ENCODE results near the gene SMARCAL1. TPM values are rescaled to one million over a fixed set of nuclear protein-coding genes. Genes with fewer than 3 reads are reported as not detected.
A peak's percentile ranks its signal among the peaks of the same experiment; 100 is the strongest.

SMARCAL1 gene
- total RNA-seq, 4 donors from 2014 or later: 6.3 to 15.8 (median 11.6) TPM

DNA sequence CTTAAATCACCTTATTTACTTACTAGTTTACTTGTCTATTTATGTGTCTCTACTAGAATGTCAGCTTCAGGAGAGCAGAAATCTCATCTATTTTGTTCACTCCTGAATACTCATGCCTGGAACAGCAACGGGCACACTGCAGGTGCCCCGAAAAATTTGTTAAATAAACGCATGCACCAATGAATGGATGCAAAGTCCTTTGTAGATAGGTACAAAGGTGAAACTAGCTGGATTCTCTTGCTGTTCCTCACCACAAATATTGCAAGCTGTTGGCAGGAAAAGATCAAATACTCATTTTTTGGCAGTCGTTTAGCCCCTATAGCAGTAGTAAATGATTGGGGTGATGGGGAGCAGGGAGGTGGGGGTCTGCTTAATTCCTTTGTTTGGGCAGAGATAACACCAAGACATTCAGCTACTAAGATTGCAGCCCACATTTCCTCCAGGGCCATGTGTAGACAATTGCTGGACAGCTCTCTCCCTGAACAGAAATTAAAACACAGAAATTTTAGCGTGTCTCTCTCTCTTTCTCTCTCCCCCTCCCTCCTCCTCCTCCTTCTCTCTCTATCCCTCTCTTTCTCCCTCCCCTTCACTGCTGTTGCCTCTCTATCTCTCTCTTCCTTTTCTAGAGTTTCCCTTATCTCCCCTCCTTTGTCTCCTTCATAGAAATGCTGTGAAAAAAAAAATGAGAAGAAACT lies 45.4 kb upstream of the SMARCAL1 start:
- TF ChIP-seq, protein P1, sequence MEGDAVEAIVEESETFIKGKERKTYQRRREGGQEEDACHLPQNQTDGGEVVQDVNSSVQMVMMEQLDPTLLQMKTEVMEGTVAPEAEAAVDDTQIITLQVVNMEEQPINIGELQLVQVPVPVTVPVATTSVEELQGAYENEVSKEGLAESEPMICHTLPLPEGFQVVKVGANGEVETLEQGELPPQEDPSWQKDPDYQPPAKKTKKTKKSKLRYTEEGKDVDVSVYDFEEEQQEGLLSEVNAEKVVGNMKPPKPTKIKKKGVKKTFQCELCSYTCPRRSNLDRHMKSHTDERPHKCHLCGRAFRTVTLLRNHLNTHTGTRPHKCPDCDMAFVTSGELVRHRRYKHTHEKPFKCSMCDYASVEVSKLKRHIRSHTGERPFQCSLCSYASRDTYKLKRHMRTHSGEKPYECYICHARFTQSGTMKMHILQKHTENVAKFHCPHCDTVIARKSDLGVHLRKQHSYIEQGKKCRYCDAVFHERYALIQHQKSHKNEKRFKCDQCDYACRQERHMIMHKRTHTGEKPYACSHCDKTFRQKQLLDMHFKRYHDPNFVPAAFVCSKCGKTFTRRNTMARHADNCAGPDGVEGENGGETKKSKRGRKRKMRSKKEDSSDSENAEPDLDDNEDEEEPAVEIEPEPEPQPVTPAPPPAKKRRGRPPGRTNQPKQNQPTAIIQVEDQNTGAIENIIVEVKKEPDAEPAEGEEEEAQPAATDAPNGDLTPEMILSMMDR (IDR thresholded peaks at IDR 0.05): no peak
- TF ChIP-seq POLR2AphosphoS5 (IDR thresholded peaks at IDR 0.05): no peak
- TF ChIP-seq POLR2A (IDR thresholded peaks at IDR 0.05; ENCODE audit: low read depth): no peak
- TF ChIP-seq EP300 (IDR thresholded peaks at IDR 0.05): no peak
- H3K27me3 ChIP-seq: peaks cover 6 to 74% (median 23%) of the 10 kb centered on the region in 4 donors
- no peak overlapping the region for H3K27ac ChIP-seq (replicated peaks in 1 of 4)

DNA sequence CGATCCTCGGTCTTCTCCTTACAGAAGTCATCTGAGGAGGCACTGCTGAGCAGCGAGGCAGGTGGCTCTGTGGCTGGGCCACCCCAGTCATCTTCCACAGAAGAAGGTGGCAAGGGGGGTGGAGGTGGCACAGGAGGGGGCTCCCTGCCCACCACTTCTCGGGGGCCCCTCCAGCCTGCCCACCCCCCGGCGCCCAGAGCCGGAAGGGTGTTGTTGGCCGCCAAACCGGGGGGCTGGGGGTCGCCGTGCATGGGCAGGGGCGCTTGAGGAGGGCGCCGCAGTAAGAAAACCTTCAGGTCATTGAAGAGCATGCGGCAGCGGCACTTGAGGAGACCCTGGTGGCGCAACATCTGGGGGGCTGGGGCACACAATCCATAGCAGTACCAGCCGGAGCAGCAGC lies 42.5 kb upstream of the SMARCAL1 start:
- no peak overlapping the region for H3K27ac ChIP-seq (replicated peaks in 1 of 4)
- TF ChIP-seq EP300 (IDR thresholded peaks at IDR 0.05): no peak
- TF ChIP-seq POLR2A (IDR thresholded peaks at IDR 0.05; ENCODE audit: low read depth): no peak
- no peak for TF ChIP-seq POLR2AphosphoS5 (IDR thresholded peaks at IDR 0.05)
- TF ChIP-seq, protein P1 (IDR thresholded peaks at IDR 0.05): no peak
- no peaks in the 10 kb centered on the region for H3K36me3 ChIP-seq
- 77% methylated on average over 9 of the region's 18 CpGs for WGBS
- H3K27me3 ChIP-seq: peaks cover 7 to 91% (median 29%) of the 10 kb centered on the region in 4 donors
- H3K9me3 ChIP-seq: no peaks in the 10 kb centered on the region
- intact Hi-C loops (cut with DNase I): no loop called here
- DNase-seq (ENCODE audit: extremely low spot score): no peak
- no peak overlapping the region for H3K4me3 ChIP-seq
- H3K4me1 ChIP-seq: peaks cover 15 to 19% (median 17%) of the 10 kb centered on the region in 4 donors

More for the DNA sequence above, 45.4 kb upstream of the SMARCAL1 start:
- 56% methylated on average over 5 of the region's 5 CpGs for WGBS
- intact Hi-C loops (cut with DNase I): no loop called here
- H3K4me3 ChIP-seq: no peak overlapping the region
- no peaks in the 10 kb centered on the region for H3K36me3 ChIP-seq
- no peak for DNase-seq (ENCODE audit: extremely low spot score)
- peaks cover 9 to 11% (median 10%) of the 10 kb centered on the region in 4 donors for H3K4me1 ChIP-seq
- no peaks in the 10 kb centered on the region for H3K9me3 ChIP-seq

DNA sequence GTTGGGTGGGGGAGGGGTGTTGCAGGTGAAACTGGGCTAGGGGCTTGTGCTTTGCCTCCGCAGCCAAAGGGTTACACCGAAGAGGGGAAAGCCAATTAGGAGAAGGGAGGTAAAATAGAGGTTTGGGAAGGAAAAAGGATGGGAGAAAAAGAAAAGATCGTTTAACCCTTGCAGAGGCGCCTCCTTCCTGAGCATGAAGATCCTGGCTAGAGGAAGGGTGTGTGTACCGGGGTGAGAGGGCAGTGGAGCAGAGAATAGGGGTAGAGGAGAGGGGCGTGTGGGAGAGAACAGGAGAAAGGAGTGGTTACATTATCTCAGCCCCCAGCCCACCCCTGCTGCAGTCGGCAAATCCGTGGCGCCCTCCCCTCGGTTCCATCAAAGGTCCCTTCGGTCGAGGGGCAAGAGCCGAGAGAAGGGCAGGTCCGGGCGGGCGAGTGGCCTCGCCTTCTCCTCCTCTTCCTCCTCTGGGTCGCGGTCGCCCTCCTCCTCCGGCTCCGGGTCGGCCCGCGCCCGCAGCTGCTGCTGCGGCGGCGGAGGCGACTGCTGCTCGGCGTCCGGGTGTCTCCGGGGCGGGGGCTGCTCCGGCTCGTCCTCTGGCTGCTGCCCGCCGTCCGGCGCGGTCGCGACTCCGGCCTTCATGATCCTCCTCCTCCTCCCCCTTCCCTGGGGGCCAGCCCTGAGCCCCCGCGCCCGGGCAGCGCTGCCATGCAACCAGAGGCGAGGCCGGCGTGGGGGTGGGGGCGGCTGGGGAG lies 41.1 kb upstream of the SMARCAL1 start:
- TF ChIP-seq, protein P1 (IDR thresholded peaks at IDR 0.05): no peak
- TF ChIP-seq EP300 (IDR thresholded peaks at IDR 0.05) (no peak), POLR2A (IDR thresholded peaks at IDR 0.05; ENCODE audit: low read depth) (no peak), POLR2AphosphoS5 (IDR thresholded peaks at IDR 0.05) (no peak)
- Histone ChIP-seq H3K27ac (replicated peaks in 1 of 4) (no peak overlapping the region), H3K9me3 (no peaks in the 10 kb centered on the region), H3K27me3 (peaks cover 7 to 86% (median 29%) of the 10 kb centered on the region in 4 donors), H3K4me1 (peaks cover 15 to 19% (median 17%) of the 10 kb centered on the region in 4 donors), H3K4me3 (peak overlapping the region in 3 of 4 donors; percentile 23 to 39 (median 29)), H3K36me3 (no peaks in the 10 kb centered on the region)
- DNase-seq (ENCODE audit: extremely low spot score): no peak
- 2% methylated on average over 25 of the region's 53 CpGs for WGBS
- intact Hi-C loops (cut with DNase I): no loop called here

DNA sequence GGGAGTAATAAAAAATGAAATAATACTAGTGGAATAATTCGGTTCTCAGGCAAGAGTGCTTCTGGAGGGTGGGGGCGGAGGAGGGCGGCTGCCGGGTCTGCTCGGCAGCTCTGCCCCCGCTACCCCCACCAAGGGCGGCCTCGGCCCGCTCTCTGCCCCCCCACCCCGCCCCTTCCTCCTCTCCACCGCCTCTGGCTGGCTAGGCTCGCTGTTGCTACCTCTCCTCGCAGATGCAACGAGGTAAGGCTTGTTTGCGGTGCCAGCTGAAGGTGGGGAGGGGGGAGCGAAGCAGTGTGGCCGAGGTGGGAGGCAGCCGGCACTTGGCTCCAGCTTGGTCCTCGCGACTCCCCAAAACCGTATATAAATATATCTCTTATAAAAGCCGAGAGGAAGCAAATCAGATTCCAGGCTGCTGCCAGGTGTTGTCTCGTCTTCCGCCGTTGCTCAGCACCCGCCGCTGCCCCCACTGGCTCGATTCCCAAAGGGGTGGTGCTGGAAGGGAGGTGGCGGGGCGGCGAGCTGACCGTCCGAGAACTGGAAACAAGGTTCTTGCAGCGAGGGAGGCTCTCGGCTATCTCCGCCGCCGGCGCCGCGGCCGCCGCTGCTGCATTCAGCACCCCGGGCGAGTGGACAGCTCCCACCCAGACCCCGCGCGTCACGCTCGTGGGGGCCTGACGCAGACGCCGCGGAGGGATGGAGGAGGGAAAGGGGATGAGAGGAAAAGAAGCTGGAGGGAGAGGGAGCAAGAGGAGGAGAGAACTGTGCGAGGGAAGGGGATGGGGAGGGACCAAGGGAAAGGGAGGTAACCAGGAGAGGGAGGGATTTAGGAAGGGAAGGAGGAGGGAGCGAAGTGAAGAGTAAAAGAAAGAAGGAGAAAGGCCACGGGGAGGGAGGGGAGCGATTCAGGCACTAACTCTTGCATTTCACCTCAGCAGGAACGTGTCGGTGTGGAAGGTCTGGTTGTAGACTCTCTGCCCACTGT lies 40.3 kb upstream of the SMARCAL1 start, which contains the start of gene MARCHF4:
Gene MARCHF4 (minus strand): TSS at position 763 of the 982 bp plus-strand sequence. CDS start 2,223 bp downstream, outside the sequence.
- no peak within 1 kb of the TSS for H3K27ac ChIP-seq (replicated peaks in 1 of 4)
- H3K4me3 ChIP-seq: peak within 1 kb of the TSS; percentile 8 to 39 (median 26)
- H3K4me1 ChIP-seq: peaks cover 15 to 19% (median 17%) of the 10 kb centered on the region in 4 donors
- H3K9me3 ChIP-seq: no peaks in the 10 kb centered on the region
- TF ChIP-seq POLR2AphosphoS5 (IDR thresholded peaks at IDR 0.05) (peak in 1 of 2 donors; percentile 52), EP300 (IDR thresholded peaks at IDR 0.05) (no peak)
- intact Hi-C loops (cut with DNase I): no loop called here
- peaks cover 7 to 79% (median 29%) of the 10 kb centered on the region in 4 donors for H3K27me3 ChIP-seq
- no peak for DNase-seq (ENCODE audit: extremely low spot score)
- H3K36me3 ChIP-seq: no peaks in the 10 kb centered on the region
- whole genome bisulfite sequencing: 2% methylated on average over 52 of the region's 60 CpGs

Measured in esophagus muscularis mucosa (tissue), 4 donors.